Testis (tissue), 3 donors: ENCODE data around the gene GASK1A. TPM values are rescaled to one million over a fixed set of nuclear protein-coding genes. Genes with fewer than 3 reads are reported as not detected.

Experiments
- DNase-seq: peaks from one replicate; pipeline ENCODE4 v3.0.0-alpha.2; 2019
- H3K27ac ChIP-seq, 2 donors: fragments of 200-600 bp; sonication (generic); one replicate each; pipeline ENCODE4 v1.5.1; 2019
- H3K27me3 ChIP-seq: fragments of 200-600 bp; sonication (generic); one replicate; pipeline ENCODE4 v1.5.1; 2019
- H3K36me3 ChIP-seq: fragments of 200-600 bp; sonication (generic); one replicate; pipeline ENCODE4 v1.5.1; 2017; ENCODE audit warnings: low read depth; ENCODE audit errors: missing control alignments
- H3K4me1 ChIP-seq: fragments of 200-600 bp; sonication (generic); one replicate; pipeline ENCODE4 v1.5.1; 2019
- H3K4me3 ChIP-seq, 2 donors: fragments of 200-600 bp; sonication (generic); one replicate each; pipeline ENCODE4 v1.5.1; 2017 to 2019
- H3K9me3 ChIP-seq: fragments of 200-600 bp; sonication (generic); one replicate; pipeline ENCODE4 v1.5.1; 2017
- POLR2A ChIP-seq: fragments of 450-650 bp; IDR thresholded peaks from one replicate; pipeline ENCODE4 v1.6.1; 2017; ENCODE audit warnings: antibody characterized with exemption, mild to moderate bottlenecking, moderate library complexity
- WGBS, 2 donors: methylation state at CpG; one replicate each; pipeline ENCODE4 v1.1.5; 2018; 5-methylcytosine and 5-hydroxymethylcytosine counted together
- intact Hi-C: fragments of 100-400 bp; cut with DNase I; formaldehyde crosslinking; loops from one replicate; pipeline ENCODE4 v1.15.1; 2023; ENCODE audit warnings: low total_unique reads
- polyA plus RNA-seq: library from polyadenylated mRNA; stranded (reverse); fragments of 350-450 nt; fragmentation: Illumina TruSeq; extraction: RNeasy Lipid Tissue Mini Kit (QIAGEN cat#74804); gene quantifications from one replicate; pipeline ENCODE4 v1.2.3, GENCODE V29; 2014; ENCODE audit warnings: low read depth, low replicate concordance; ENCODE audit not compliant: insufficient read depth
- total RNA-seq, 2 donors: library from RNA; depleted of rRNA; stranded (reverse); fragments of >200 nt; gene quantifications; one replicate each; pipeline ENCODE4 v1.2.3, GENCODE V29; 2016
- TF ChIP-seq, protein P1 (sequence below), 3 experiments: fragments of 450-650 bp in 2 of 3; fragments of 200-600 bp in 1 of 3; sonication (generic) in 1 of 3; IDR thresholded peaks; one replicate each; pipeline ENCODE4 v1.5.1; 2016 to 2019; ENCODE audit warnings: antibody characterized with exemption in 3 of 3, mild to moderate bottlenecking in 2 of 3, moderate library complexity in 1 of 3

Gene GASK1A
- total and polyA plus RNA-seq, 3 donors from 2014 or later = 6.2 to 22.2 (median 18.7) TPM

DNA sequence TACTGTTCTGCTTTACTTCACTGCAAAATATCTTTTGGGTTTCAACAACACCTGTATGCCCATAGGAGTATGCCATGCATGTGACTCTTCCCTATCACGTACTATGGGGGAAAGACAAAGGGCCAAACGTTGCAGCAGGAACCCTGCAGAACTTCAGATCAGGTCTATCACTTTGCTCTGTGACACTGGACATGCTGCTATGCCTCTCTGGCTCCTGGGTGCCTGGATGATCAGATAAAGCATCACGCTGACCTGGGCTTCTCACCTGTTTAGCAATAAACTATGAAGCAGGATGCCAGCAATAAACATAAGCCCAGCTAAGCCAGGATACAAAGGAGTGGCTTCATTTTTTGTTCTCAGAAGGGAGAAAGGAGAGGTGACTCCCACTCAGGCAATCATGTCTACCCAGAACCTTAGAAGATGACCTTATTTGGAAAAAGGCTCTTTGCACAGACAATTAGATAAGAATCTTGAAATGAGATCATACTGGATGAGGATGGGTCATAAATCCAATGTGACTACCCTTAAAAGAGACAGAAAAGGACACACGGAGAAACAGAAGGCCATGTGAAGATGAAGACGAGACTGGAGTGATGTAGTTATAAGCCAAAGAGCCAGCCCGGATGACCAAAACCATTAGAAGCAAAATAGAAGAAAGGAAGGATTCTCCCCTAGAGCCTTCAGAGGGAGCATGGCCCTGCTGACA, 107.5 kb downstream of the GASK1A start:
- no peaks in the 10 kb centered on the region for H3K27me3 ChIP-seq
- WGBS, 2 donors = 80 to 84% methylated on average over 6 of the region's 6 CpGs

DNA sequence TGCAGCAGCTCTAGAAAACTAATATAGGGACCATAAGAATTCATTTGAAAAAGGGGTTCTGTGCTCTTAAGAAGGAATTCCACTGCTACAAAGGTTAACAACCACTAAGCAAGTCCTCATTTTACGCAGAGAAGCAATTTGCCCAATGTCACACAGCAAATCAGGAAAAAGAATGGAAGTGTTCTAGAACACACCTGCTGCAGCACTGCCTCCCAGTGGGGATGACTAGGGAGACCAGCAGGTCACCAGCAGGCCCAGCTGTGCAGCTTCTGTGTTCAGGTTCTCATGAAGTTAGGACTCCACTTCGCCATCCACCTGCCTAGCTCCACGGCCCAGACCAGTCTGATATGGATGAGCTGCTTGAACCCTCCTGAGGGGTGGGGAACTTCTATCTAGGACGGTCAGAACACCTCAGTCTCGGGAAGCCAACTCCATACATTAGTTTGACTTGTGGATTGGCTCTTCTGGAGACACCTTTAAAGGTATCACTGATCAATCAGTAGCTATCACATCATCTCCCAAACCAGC, 108.2 kb downstream of the GASK1A start:
- Histone ChIP-seq H3K4me3 (no peak overlapping the region), H3K27me3 (no peaks in the 10 kb centered on the region), H3K4me1 (peaks cover 12% of the 10 kb centered on the region), H3K36me3 (no peaks in the 10 kb centered on the region), H3K27ac (no peak overlapping the region), H3K9me3 (no peaks in the 10 kb centered on the region)
- no peak for DNase-seq
- WGBS, 2 donors = 97 to 98% methylated on average over 3 to 5 of the region's 5 CpGs
- no peak for TF ChIP-seq POLR2A
- TF ChIP-seq, protein P1, sequence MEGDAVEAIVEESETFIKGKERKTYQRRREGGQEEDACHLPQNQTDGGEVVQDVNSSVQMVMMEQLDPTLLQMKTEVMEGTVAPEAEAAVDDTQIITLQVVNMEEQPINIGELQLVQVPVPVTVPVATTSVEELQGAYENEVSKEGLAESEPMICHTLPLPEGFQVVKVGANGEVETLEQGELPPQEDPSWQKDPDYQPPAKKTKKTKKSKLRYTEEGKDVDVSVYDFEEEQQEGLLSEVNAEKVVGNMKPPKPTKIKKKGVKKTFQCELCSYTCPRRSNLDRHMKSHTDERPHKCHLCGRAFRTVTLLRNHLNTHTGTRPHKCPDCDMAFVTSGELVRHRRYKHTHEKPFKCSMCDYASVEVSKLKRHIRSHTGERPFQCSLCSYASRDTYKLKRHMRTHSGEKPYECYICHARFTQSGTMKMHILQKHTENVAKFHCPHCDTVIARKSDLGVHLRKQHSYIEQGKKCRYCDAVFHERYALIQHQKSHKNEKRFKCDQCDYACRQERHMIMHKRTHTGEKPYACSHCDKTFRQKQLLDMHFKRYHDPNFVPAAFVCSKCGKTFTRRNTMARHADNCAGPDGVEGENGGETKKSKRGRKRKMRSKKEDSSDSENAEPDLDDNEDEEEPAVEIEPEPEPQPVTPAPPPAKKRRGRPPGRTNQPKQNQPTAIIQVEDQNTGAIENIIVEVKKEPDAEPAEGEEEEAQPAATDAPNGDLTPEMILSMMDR (IDR thresholded peaks at IDR 0.05) = no peak
- intact Hi-C loops = no loop called here

More for the DNA sequence above, 107.5 kb downstream of the GASK1A start:
- no peak overlapping the region for H3K4me3 ChIP-seq
- peaks cover 12% of the 10 kb centered on the region for H3K4me1 ChIP-seq
- H3K9me3 ChIP-seq = no peaks in the 10 kb centered on the region
- TF ChIP-seq, protein P1 (IDR thresholded peaks at IDR 0.05) = no peak
- no peak for TF ChIP-seq POLR2A
- H3K36me3 ChIP-seq = no peaks in the 10 kb centered on the region
- no peak overlapping the region for H3K27ac ChIP-seq
- DNase-seq = no peak
- intact Hi-C loops = no loop called here

DNA sequence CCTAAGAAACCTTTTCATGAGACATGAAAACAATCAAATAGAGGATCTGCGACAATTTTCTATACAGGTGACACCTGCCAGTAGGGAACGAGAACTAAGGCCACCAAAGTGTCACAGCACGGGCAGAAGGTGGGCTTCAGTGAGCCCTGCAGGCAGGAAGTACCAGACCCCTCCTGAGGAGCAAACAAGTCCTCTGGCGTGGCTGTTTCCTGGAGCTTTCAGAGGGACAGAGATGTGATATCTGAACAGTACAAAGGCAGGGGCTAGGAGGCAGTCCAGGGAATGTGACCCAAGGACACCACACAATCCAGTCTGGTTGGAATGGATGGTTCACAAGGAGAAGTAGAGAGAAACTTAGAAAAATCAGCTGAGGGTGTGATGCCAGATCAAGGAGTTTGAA, 110.0 kb downstream of the GASK1A start:
- intact Hi-C loops = no loop called here
- Histone ChIP-seq H3K4me1 (peaks cover 12% of the 10 kb centered on the region), H3K27me3 (no peaks in the 10 kb centered on the region)

DNA sequence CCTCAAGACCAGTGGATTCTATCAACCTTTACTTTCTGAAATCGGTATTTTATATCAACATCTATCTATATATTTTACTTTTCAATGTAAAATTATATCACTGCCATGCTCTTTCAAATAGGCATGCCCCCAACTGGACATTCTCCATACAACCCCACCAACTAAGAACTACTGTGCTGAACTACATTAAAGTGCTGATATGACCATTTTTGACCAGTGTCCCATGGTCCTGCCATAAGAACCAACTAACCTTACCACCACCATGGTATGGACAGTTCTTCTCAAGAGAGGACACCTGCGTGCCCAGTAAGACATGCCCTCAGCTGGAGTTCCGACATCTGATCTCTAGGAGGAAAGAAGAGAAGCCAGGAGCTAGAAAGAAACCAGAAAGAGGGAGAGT, 111.1 kb downstream of the GASK1A start:
- intact Hi-C loops = no loop called here
- Histone ChIP-seq H3K27me3 (no peaks in the 10 kb centered on the region), H3K27ac (peak overlapping the region in 1 of 2 donors; percentile 66), H3K36me3 (no peaks in the 10 kb centered on the region), H3K4me3 (no peak overlapping the region), H3K4me1 (peaks cover 12% of the 10 kb centered on the region), H3K9me3 (no peaks in the 10 kb centered on the region)
- no peak for DNase-seq
- TF ChIP-seq POLR2A = no peak
- TF ChIP-seq, protein P1 (IDR thresholded peaks at IDR 0.05) = no peak
- 90 to 93% methylated on average over 3 of the region's 3 CpGs for WGBS, 2 donors

More for the DNA sequence above, 110.0 kb downstream of the GASK1A start:
- WGBS, 2 donors = 92 to 93% methylated on average over 4 of the region's 4 CpGs
- no peak overlapping the region for H3K4me3 ChIP-seq
- no peaks in the 10 kb centered on the region for H3K36me3 ChIP-seq
- DNase-seq = no peak
- TF ChIP-seq, protein P1 (IDR thresholded peaks at IDR 0.05) = no peak
- no peak for TF ChIP-seq POLR2A
- H3K9me3 ChIP-seq = no peaks in the 10 kb centered on the region
- no peak overlapping the region for H3K27ac ChIP-seq

DNA sequence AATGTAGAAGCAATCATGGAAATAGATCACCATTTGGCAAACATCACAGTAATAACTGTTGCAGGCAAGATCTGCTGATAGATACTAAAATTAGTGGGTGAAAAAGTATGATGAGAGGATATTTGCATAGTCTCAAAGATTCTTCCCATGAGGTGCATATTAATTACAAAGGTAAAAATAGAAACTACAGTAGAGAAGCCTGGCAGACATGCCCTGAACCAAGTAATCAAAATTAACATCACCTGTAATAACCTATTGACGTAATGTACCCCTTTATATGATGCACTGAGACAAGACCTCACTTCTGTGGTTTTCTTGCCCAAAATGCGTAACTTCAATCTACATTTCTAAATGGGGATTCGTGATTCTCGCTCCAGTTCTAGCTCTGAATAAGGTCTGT, 112.4 kb downstream of the GASK1A start:
- 94 to 97% methylated on average over 4 of the region's 4 CpGs for WGBS, 2 donors
- peak overlapping the region in 1 of 2 donors; percentile 66 for H3K27ac ChIP-seq
- DNase-seq = no peak
- H3K4me1 ChIP-seq = peaks cover 12% of the 10 kb centered on the region
- TF ChIP-seq POLR2A = no peak
- TF ChIP-seq, protein P1 (IDR thresholded peaks at IDR 0.05) = no peak
- no peak overlapping the region for H3K4me3 ChIP-seq
- intact Hi-C loops = no loop called here
- no peaks in the 10 kb centered on the region for H3K27me3 ChIP-seq
- H3K36me3 ChIP-seq = no peaks in the 10 kb centered on the region
- H3K9me3 ChIP-seq = no peaks in the 10 kb centered on the region
